Brain microvascular endothelial cell (primary cell): ENCODE results near the gene ZNF594.
"Not testable (repeated sequence)": the region's sequence is repeated elsewhere in the genome, so short reads cannot be mapped to it uniquely, and the experiment has no call there.

Experiments
- DNase-seq: peaks from one replicate; pipeline ENCODE4 v3.0.0-alpha.2; 2020
- H3K27ac ChIP-seq: fragments of 250-450 bp; sonication (Bioruptor Pico); 2 replicates; pipeline ENCODE4 v1.5.1; 2020; ENCODE audit warnings: mild to moderate bottlenecking, moderate library complexity
- H3K27me3 ChIP-seq: fragments of 250-450 bp; sonication (Bioruptor Pico); replicated peaks from 2 replicates; pipeline ENCODE4 v1.5.1; 2020; ENCODE audit warnings: mild to moderate bottlenecking
- H3K36me3 ChIP-seq: fragments of 250-450 bp; sonication (Bioruptor Pico); replicated peaks from 2 replicates; pipeline ENCODE4 v1.5.1; 2020; ENCODE audit warnings: mild to moderate bottlenecking
- H3K4me3 ChIP-seq: 2 replicates; pipeline ENCODE4 v1.5.1; 2011; ENCODE audit warnings: low read depth, mild to moderate bottlenecking, control low read depth, low read length, moderate library complexity
- CTCF ChIP-seq: IDR thresholded peaks from 2 replicates; pipeline ENCODE4 v1.5.1; 2011; ENCODE audit warnings: low read depth, mild to moderate bottlenecking, moderate library complexity, low read length, control low read depth, inconsistent platforms; ENCODE audit errors: missing control alignments
- in situ Hi-C: cut with HindIII; loops from 2 replicates; pipeline ENCODE4 v1.10.0; 2017; ENCODE audit warnings: low sequenced_read_pairs, low pct_ligation_motif_present

Gene ZNF594

GRCh38 chr17:5138616-5139457 lies 52.8 kb downstream of the ZNF594 start:
- Histone ChIP-seq H3K36me3 (no peaks in the 10 kb centered on the region), H3K4me3 (no peak overlapping the region), H3K27ac (no peak overlapping the region), H3K27me3 (no peaks in the 10 kb centered on the region)
- TF ChIP-seq CTCF, result no peak
- in situ Hi-C loops, result no loop called here
- DNase-seq, result no peak

- DNase-seq, H3K4me3 ChIP-seq, H3K27ac ChIP-seq, H3K36me3 ChIP-seq, in situ Hi-C loops, H3K27me3 ChIP-seq: not testable (repeated sequence)
Measured at GRCh38 chr17:5138198-5138544, 53.5 kb downstream of the ZNF594 start.

- H3K4me3 ChIP-seq, result not testable (repeated sequence)
Measured at GRCh38 chr17:5137511-5138197, 54.0 kb downstream of the ZNF594 start.

GRCh38 chr17:5136580-5137412 lies 54.9 kb downstream of the ZNF594 start:
- H3K36me3 ChIP-seq, H3K27me3 ChIP-seq, DNase-seq, H3K4me3 ChIP-seq, H3K27ac ChIP-seq, in situ Hi-C loops: not testable (repeated sequence)

More at GRCh38 chr17:5137511-5138197, 54.0 kb downstream of the ZNF594 start:
- H3K27ac ChIP-seq, in situ Hi-C loops, DNase-seq, H3K36me3 ChIP-seq, H3K27me3 ChIP-seq: not testable (repeated sequence)

GRCh38 chr17:5135726-5136579 lies 55.7 kb downstream of the ZNF594 start:
- H3K27ac ChIP-seq, result no peak overlapping the region
- no peak for DNase-seq
- no peaks in the 10 kb centered on the region for H3K36me3 ChIP-seq
- TF ChIP-seq CTCF, result no peak
- in situ Hi-C loops, result no loop called here
- H3K27me3 ChIP-seq, result no peaks in the 10 kb centered on the region
- H3K4me3 ChIP-seq, result no peak overlapping the region

- DNase-seq, in situ Hi-C loops, H3K27ac ChIP-seq, H3K4me3 ChIP-seq, H3K27me3 ChIP-seq, H3K36me3 ChIP-seq: not testable (repeated sequence)
Measured at GRCh38 chr17:5135131-5135712, 56.4 kb downstream of the ZNF594 start.

- DNase-seq, H3K4me3 ChIP-seq, H3K27ac ChIP-seq, H3K36me3 ChIP-seq, H3K27me3 ChIP-seq, in situ Hi-C loops: not testable (repeated sequence)
Measured at GRCh38 chr17:5134571-5134970, 57.1 kb downstream of the ZNF594 start.

- H3K36me3 ChIP-seq, DNase-seq, H3K4me3 ChIP-seq, in situ Hi-C loops, H3K27me3 ChIP-seq, H3K27ac ChIP-seq: not testable (repeated sequence)
Measured at GRCh38 chr17:5133961-5134360, 57.7 kb downstream of the ZNF594 start.
